Measurements from ENCODE around the gene CBLB. TPM values are rescaled to one million over a fixed set of nuclear protein-coding genes. Genes with fewer than 3 reads are reported as not detected.

Gene CBLB
- total and polyA plus RNA-seq, 2 of the 4 experiments (the other 2 are of a cell fraction), result 10.1 to 20.1 TPM

GRCh38 chr3:105678017-105678416 is 190.8 kb downstream of the CBLB start:
- H2BK120ac ChIP-seq (ENCODE audit: low read depth, low read length), result no peak overlapping the region
- CTCF ChIA-PET, result no interaction called here
- H2BK20ac ChIP-seq (ENCODE audit: low read depth, low read length), result no peak overlapping the region
- no peak overlapping the region for H3K27ac ChIP-seq (ENCODE audit: insufficient read depth, low read length)
- no peak overlapping the region for H4K91ac ChIP-seq (ENCODE audit: insufficient read depth, low read depth, low read length)
- H3K4me2 ChIP-seq (ENCODE audit: low read depth, low read length), result no peak overlapping the region
- H3K9me3 ChIP-seq (ENCODE audit: control insufficient read depth, insufficient read depth, low read length), result no peaks in the 10 kb centered on the region
- H2BK15ac ChIP-seq (ENCODE audit: low read depth, low read length), result no peak overlapping the region
- no peak overlapping the region for H3K14ac ChIP-seq (replicated peaks; ENCODE audit: low read depth, low read length)
- H4K20me1 ChIP-seq (ENCODE audit: insufficient read depth, low read length), result no peaks in the 10 kb centered on the region
- ATAC-seq (ENCODE audit: low read depth), result no peak
- no TSS peak for BruUV-seq (replicated peaks)
- H3K9ac ChIP-seq (ENCODE audit: low read depth, low read length), result no peak overlapping the region
- H3K79me1 ChIP-seq (ENCODE audit: low read depth in 1 of 2, low read length in 2 of 2), result no peaks in the 10 kb centered on the region
- no peak overlapping the region for H2AK5ac ChIP-seq (ENCODE audit: low read depth, low read length)
- no peak for TF ChIP-seq MAFK (IDR thresholded peaks at IDR 0.05; ENCODE audit: low read depth, low read length)
- TF ChIP-seq RAD21 (IDR thresholded peaks at IDR 0.05; ENCODE audit: low read length), result no peak
- no peak for TF ChIP-seq USF2 (IDR thresholded peaks at IDR 0.05; ENCODE audit: low read depth, low read length)
- TF ChIP-seq FOS (IDR thresholded peaks at IDR 0.05; ENCODE audit: low read depth, low read length), result no peak
- TF ChIP-seq CHD1 (IDR thresholded peaks at IDR 0.05; ENCODE audit: low read depth, low read length), result no peak
- no peak for TF ChIP-seq NFE2L2 (IDR thresholded peaks at IDR 0.05; ENCODE audit: low read depth, low read length)
- TF ChIP-seq POLR2A (IDR thresholded peaks at IDR 0.05; ENCODE audit: low read depth, low read length), result no peak
- no peak for TF ChIP-seq CTCF (conservative IDR thresholded peaks at IDR 0.05; ENCODE audit: low read depth, low read length)
- no peak for TF ChIP-seq BHLHE40 (IDR thresholded peaks at IDR 0.05; ENCODE audit: low read depth, low read length)
- DNase-seq, result no peak
- dilution Hi-C loops (cut with HindIII; ENCODE audit: low sequenced_read_pairs, unreplicated experiment) (no loop called here), intact Hi-C loops (cut with micrococcal nuclease) (loop anchor here (10.0 kb wide), 1 partner anchor 313 kb away; the partner anchor contains the start of gene ALCAM), in situ Hi-C loops (cut with MboI; ENCODE audit: low sequenced_read_pairs) (no loop called here)
- H4K5ac ChIP-seq (ENCODE audit: low read depth, low read length), result no peak overlapping the region
- H3K36me3 ChIP-seq (ENCODE audit: control insufficient read depth, insufficient read depth, low read length), result peaks cover 16% of the 10 kb centered on the region
- no peak overlapping the region for H3K4me3 ChIP-seq (ENCODE audit: insufficient read depth, low read depth, low read length)
- H3K27me3 ChIP-seq (ENCODE audit: control insufficient read depth, insufficient read depth, low read length), result no peaks in the 10 kb centered on the region
- no peak overlapping the region for H3K56ac ChIP-seq (ENCODE audit: extremely low read depth, insufficient read depth, low read length)
- no peak overlapping the region for H3K23ac ChIP-seq (ENCODE audit: low read depth, low read length)
- H2AFZ ChIP-seq (replicated peaks; ENCODE audit: low read length, poor library complexity), result no peak overlapping the region
- no peak overlapping the region for H3K4ac ChIP-seq (ENCODE audit: low read depth, low read length)
- no peak overlapping the region for H2BK5ac ChIP-seq (ENCODE audit: low read depth, low read length, poor library complexity, severe bottlenecking)
- no peak overlapping the region for H2AK9ac ChIP-seq (replicated peaks; ENCODE audit: low read depth, low read length, poor library complexity)
- H3K9me1 ChIP-seq (ENCODE audit: insufficient read depth, low read length), result no peaks in the 10 kb centered on the region
- POLR2A ChIA-PET (ENCODE audit: unreplicated experiment), result no interaction called here
- no CpG with 5 or more reads among the region's 3 CpGs for WGBS, 2 experiments (ENCODE audit: extremely low coverage in 2 of 2, insufficient read length in 1 of 2)
- H3K18ac ChIP-seq (ENCODE audit: low read depth, low read length), result no peak overlapping the region
- no peaks in the 10 kb centered on the region for H3K4me1 ChIP-seq (ENCODE audit: control insufficient read depth, insufficient read depth, low read length)
- no peak overlapping the region for H4K8ac ChIP-seq (ENCODE audit: low read depth in 2 of 2, low read length in 2 of 2)
